Left lung (tissue), 10 donors: Measurements from ENCODE around the gene NHERF2. TPM values are rescaled to one million over a fixed set of nuclear protein-coding genes. Genes with fewer than 3 reads are reported as not detected.

Experiments used
- ATAC-seq: fragments of 200-7000 bp; cut with Tn5 transposase; one replicate; pipeline ENCODE4 v1.9.1; 2020; ENCODE audit warnings: moderate library complexity
- DNase-seq, 4 donors: peaks; one replicate each; pipeline ENCODE4 v3.0.0-alpha.2; 2013 to 2020
- H3K27ac ChIP-seq, 2 donors: fragments of 200-600 bp; sonication (generic) in 1 of 2; one replicate each; pipeline versions ENCODE4 v1.5.0 to v1.8.0; 2020 to 2021
- H3K27me3 ChIP-seq, 2 donors: fragments of 200-600 bp; sonication (generic) in 1 of 2; one replicate each; pipeline versions ENCODE4 v1.5.0 to v1.8.0; 2020 to 2021
- H3K36me3 ChIP-seq, 2 donors: fragments of 200-600 bp; sonication (generic) in 1 of 2; one replicate each; pipeline versions ENCODE4 v1.5.0 to v1.8.0; 2020 to 2021
- H3K4me1 ChIP-seq, 2 donors: fragments of 200-600 bp; one replicate each; pipeline ENCODE4 v1.8.0; 2021
- H3K4me3 ChIP-seq, 2 donors: fragments of 200-600 bp; sonication (generic) in 1 of 2; one replicate each; pipeline versions ENCODE4 v1.5.0 to v1.8.0; 2020 to 2021; ENCODE audit warnings: mild to moderate bottlenecking in 1 of 2
- H3K9me3 ChIP-seq, 2 donors: fragments of 200-600 bp; sonication (generic) in 1 of 2; one replicate each; pipeline versions ENCODE4 v1.5.0 to v1.8.0; 2020 to 2021
- intact Hi-C, 2 donors: fragments of 100-400 bp; cut with DNase I; formaldehyde crosslinking; loops; one replicate each; pipeline versions ENCODE4 v1.11.2 to v1.14.2; 2022
- polyA plus RNA-seq, 6 donors: library from polyadenylated mRNA; unstranded; fragments of 120-200 nt; gene quantifications; one replicate each; pipeline ENCODE4 v1.2.1, GENCODE V29; 2013; ENCODE audit not compliant: insufficient read length in 6 of 6
- total RNA-seq, 2 donors: library from RNA; stranded (reverse); fragmentation: NEBNext Ultra II Directional; extraction: Animal tissue kit (Norgen Biotek cat#: 25700); gene quantifications; one replicate each; pipeline ENCODE4 v1.2.1, GENCODE V29; 2021
- TF ChIP-seq, protein P1 (sequence below), 2 donors: fragments of 200-600 bp; sonication (generic) in 1 of 2; IDR thresholded peaks; one replicate each; pipeline versions ENCODE4 v1.5.0 to v1.8.0; 2021; ENCODE audit warnings: antibody characterized with exemption in 2 of 2
- donor health status: DM: no; HTN: yes; CAD: no.
- donor health status: DM: no; HTN: no; CAD: no.

NHERF2 gene
- total and polyA plus RNA-seq, 8 donors = 68.1 to 349 (median 109) TPM

DNA sequence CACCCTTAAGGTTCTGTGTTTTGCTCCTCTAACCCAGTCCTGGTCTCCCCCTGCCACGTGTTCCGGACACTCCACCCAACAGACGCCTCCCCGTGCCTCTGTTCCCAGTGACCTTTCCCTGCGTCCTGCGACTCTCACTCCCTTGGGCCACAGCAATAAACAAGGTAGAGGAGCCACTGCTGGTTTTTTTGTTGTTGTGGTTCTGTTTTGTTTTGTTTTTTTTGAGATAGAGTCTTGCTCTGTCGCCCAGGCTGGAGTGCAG, 10.8 kb upstream of the NHERF2 start:
- Histone ChIP-seq H3K4me1 (peaks cover 5 to 13% of the 10 kb centered on the region in 2 donors), H3K4me3 (no peak overlapping the region), H3K27me3 (peaks cover 18 to 41% of the 10 kb centered on the region in 2 donors), H3K27ac (no peak overlapping the region), H3K36me3 (no peaks in the 10 kb centered on the region), H3K9me3 (no peaks in the 10 kb centered on the region)
- DNase-seq (no peak), ATAC-seq (no peak)
- TF ChIP-seq, protein P1, sequence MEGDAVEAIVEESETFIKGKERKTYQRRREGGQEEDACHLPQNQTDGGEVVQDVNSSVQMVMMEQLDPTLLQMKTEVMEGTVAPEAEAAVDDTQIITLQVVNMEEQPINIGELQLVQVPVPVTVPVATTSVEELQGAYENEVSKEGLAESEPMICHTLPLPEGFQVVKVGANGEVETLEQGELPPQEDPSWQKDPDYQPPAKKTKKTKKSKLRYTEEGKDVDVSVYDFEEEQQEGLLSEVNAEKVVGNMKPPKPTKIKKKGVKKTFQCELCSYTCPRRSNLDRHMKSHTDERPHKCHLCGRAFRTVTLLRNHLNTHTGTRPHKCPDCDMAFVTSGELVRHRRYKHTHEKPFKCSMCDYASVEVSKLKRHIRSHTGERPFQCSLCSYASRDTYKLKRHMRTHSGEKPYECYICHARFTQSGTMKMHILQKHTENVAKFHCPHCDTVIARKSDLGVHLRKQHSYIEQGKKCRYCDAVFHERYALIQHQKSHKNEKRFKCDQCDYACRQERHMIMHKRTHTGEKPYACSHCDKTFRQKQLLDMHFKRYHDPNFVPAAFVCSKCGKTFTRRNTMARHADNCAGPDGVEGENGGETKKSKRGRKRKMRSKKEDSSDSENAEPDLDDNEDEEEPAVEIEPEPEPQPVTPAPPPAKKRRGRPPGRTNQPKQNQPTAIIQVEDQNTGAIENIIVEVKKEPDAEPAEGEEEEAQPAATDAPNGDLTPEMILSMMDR (IDR thresholded peaks at IDR 0.05) = no peak
- intact Hi-C loops = no loop called here

- ATAC-seq = no peak
- Histone ChIP-seq H3K9me3 (no peaks in the 10 kb centered on the region), H3K27ac (no peak overlapping the region), H3K27me3 (peaks cover 20 to 47% of the 10 kb centered on the region in 2 donors), H3K4me3 (no peak overlapping the region), H3K4me1 (peaks cover 5 to 13% of the 10 kb centered on the region in 2 donors), H3K36me3 (no peaks in the 10 kb centered on the region)
- peak in 1 of 4 donors; percentile 73 for DNase-seq
- TF ChIP-seq, protein P1 (IDR thresholded peaks at IDR 0.05) = peak in 1 of 2 donors; percentile 9
- intact Hi-C loops = no loop called here
Measured at GRCh38 chr16:2016407-2016922, 10.2 kb upstream of the NHERF2 start.

- intact Hi-C loops = no loop called here
- H3K36me3 ChIP-seq = no peaks in the 10 kb centered on the region
- ATAC-seq (no peak), DNase-seq (peak in 2 of 4 donors; percentile 55 to 68)
- peaks cover 20 to 58% of the 10 kb centered on the region in 2 donors for H3K27me3 ChIP-seq
- H3K9me3 ChIP-seq = no peaks in the 10 kb centered on the region
- TF ChIP-seq, protein P1 (IDR thresholded peaks at IDR 0.05) = no peak
- H3K4me3 ChIP-seq = no peak within 1 kb of the TSS
- H3K27ac ChIP-seq = no peak within 1 kb of the TSS
- H3K4me1 ChIP-seq = peaks cover 17 to 34% of the 10 kb centered on the region in 2 donors
Measured at GRCh38 chr16:2019518-2019920, 7.2 kb upstream of the NHERF2 start, which contains the start of gene NPW. TSS of gene NPW (plus strand) at chr16:2019785.

DNA sequence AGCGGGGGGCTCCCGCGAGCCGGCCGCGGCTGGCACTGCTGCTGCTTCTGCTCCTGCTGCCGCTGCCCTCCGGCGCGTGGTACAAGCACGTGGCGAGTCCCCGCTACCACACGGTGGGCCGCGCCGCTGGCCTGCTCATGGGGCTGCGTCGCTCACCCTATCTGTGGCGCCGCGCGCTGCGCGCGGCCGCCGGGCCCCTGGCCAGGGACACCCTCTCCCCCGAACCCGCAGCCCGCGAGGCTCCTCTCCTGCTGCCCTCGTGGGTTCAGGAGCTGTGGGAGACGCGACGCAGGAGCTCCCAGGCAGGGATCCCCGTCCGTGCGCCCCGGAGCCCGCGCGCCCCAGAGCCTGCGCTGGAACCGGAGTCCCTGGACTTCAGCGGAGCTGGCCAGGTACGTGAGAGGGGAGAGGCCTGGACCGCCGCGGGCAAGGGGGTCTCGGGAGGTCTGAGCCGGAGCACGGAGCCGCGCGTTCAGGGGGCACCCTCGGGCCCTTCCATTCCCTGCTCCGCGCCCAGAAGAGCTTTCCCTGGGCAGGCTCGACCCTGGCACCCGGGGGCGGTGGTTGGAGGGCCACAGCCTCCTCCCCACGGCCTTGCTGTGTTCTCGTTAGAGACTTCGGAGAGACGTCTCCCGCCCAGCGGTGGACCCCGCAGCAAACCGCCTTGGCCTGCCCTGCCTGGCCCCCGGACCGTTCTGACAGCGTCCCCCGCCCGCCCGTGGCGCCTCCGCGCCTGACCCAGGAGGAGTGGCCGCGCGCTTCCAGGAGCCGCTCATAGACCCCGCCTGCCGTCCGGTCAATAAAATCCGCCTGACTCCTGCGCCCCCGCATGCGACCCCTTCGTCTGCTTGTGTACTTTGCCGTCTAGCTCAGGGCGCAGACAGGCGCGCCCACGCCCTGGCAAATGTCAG, 6.5 kb upstream of the NHERF2 start:
- Histone ChIP-seq H3K4me3 (no peak overlapping the region), H3K4me1 (peaks cover 17 to 36% of the 10 kb centered on the region in 2 donors), H3K36me3 (no peaks in the 10 kb centered on the region), H3K27ac (no peak overlapping the region), H3K27me3 (peaks cover 20 to 64% of the 10 kb centered on the region in 2 donors), H3K9me3 (no peaks in the 10 kb centered on the region)
- TF ChIP-seq, protein P1 (IDR thresholded peaks at IDR 0.05) = no peak
- intact Hi-C loops = loop anchor here in 1 of 2 donors (5.0 kb wide), 1 partner anchor 132 kb away; no protein-coding TSS in a partner anchor
- peak in 1 of 4 donors; percentile 79 for DNase-seq
- no peak for ATAC-seq

DNA sequence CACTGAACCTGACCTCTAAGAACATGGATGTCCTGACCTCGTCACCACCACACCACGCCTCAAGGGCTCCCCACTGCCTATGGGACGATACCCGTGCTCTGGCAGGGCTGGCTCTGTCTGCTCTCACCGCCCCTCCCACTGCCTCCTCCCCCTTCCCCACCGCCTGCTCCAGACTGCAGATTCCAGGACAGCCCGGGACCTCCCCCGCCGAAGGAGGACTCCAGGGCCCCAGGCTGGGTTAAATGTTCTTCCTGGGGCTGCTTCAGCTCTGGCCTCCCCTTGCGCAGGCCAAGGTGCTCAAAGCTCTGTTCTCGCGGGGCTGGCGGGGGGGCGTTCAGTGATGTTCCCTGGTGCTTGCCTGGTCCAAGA, 4.0 kb upstream of the NHERF2 start:
- Histone ChIP-seq H3K27ac (peak overlapping the region in 1 of 2 donors; percentile 71), H3K9me3 (no peaks in the 10 kb centered on the region), H3K4me1 (peaks cover 17 to 56% of the 10 kb centered on the region in 2 donors), H3K27me3 (peaks cover 20 to 79% of the 10 kb centered on the region in 2 donors), H3K4me3 (peak overlapping the region in 1 of 2 donors; percentile 29), H3K36me3 (no peaks in the 10 kb centered on the region)
- DNase-seq = peak in 1 of 4 donors; percentile 53
- intact Hi-C loops = loop anchor here in 1 of 2 donors (5.0 kb wide), 1 partner anchor 130 kb away; no protein-coding TSS in a partner anchor
- TF ChIP-seq, protein P1 (IDR thresholded peaks at IDR 0.05) = no peak
- peak; percentile 8 for ATAC-seq
